ENCODE data around the gene MSRB3. TPM values are rescaled to one million over a fixed set of nuclear protein-coding genes. Genes with fewer than 3 reads are reported as not detected.

The MSRB3 gene
- total RNA-seq, 1 donor from 2014 or later: not detected

DNA sequence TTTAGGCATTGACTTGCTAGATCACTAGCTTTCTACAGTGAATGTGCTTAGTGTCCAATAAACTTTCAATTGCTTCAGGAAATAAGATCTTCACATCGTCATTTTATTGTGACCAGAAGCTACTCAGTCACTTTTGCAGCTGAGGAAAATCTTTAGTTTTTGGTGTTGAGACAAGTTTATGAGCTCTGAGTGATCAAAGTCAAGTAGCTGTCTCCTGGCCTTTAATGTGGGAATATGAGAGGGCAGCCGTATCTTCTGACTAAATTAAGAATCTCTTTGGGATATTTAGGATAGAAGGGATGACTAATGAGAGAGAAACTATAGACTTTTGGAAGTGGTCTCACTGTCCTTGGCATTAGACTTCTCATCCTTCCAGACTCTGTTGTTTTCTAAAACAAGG lies 21.6 kb downstream of the MSRB3 start:
- ChIA-PET CTCF (interaction anchor here (0.6 kb wide), 1 partner anchor 28 kb away, joined by 3 read pairs; no protein-coding TSS in a partner anchor), POLR2A (no interaction called here)
- Mint-ChIP-seq H3K9me3 (peaks cover 2% of the 10 kb centered on the region), H3K36me3 (ENCODE audit: low read depth) (no peaks in the 10 kb centered on the region), H3K4me1 (peaks cover 1% of the 10 kb centered on the region), H3K27ac (no peak overlapping the region), H3K4me3 (no peak overlapping the region), H3K27me3 (peaks cover 24% of the 10 kb centered on the region)
- intact Hi-C loops (cut with micrococcal nuclease): no loop called here
- ATAC-seq (ENCODE audit: low read depth): no peak
- no peak for TF ChIP-seq CTCF (IDR thresholded peaks at IDR 0.05)
- no peak for DNase-seq

GRCh38 chr12:65300679-65301349 lies 22.3 kb downstream of the MSRB3 start:
- H3K27ac Mint-ChIP-seq: no peak overlapping the region
- peaks cover 1% of the 10 kb centered on the region for H3K4me1 Mint-ChIP-seq
- no peaks in the 10 kb centered on the region for H3K36me3 Mint-ChIP-seq (ENCODE audit: low read depth)
- no peak overlapping the region for H3K4me3 Mint-ChIP-seq
- no peak for ATAC-seq (ENCODE audit: low read depth)
- CTCF ChIA-PET: interaction anchor here (0.6 kb wide), 1 partner anchor 27 kb away, joined by 3 read pairs; no protein-coding TSS in a partner anchor
- POLR2A ChIA-PET: no interaction called here
- intact Hi-C loops (cut with micrococcal nuclease): no loop called here
- no peak for TF ChIP-seq CTCF (IDR thresholded peaks at IDR 0.05)
- peaks cover 2% of the 10 kb centered on the region for H3K9me3 Mint-ChIP-seq
- DNase-seq: no peak
- peaks cover 27% of the 10 kb centered on the region for H3K27me3 Mint-ChIP-seq

GRCh38 chr12:65302891-65303290 lies 24.4 kb downstream of the MSRB3 start:
- no peak overlapping the region for H3K4me3 Mint-ChIP-seq
- ChIA-PET POLR2A (no interaction called here), CTCF (no interaction called here)
- TF ChIP-seq CTCF (IDR thresholded peaks at IDR 0.05): no peak
- intact Hi-C loops (cut with micrococcal nuclease): no loop called here
- peaks cover 6% of the 10 kb centered on the region for H3K4me1 Mint-ChIP-seq
- peaks cover 20% of the 10 kb centered on the region for H3K27me3 Mint-ChIP-seq
- no peaks in the 10 kb centered on the region for H3K9me3 Mint-ChIP-seq
- no peak overlapping the region for H3K27ac Mint-ChIP-seq
- ATAC-seq (ENCODE audit: low read depth) (no peak), DNase-seq (no peak)
- H3K36me3 Mint-ChIP-seq (ENCODE audit: low read depth): no peaks in the 10 kb centered on the region

GRCh38 chr12:65305346-65305950 lies 27.0 kb downstream of the MSRB3 start:
- ChIA-PET CTCF (no interaction called here), POLR2A (no interaction called here)
- H3K36me3 Mint-ChIP-seq (ENCODE audit: low read depth): no peaks in the 10 kb centered on the region
- H3K4me3 Mint-ChIP-seq: no peak overlapping the region
- no peaks in the 10 kb centered on the region for H3K9me3 Mint-ChIP-seq
- H3K4me1 Mint-ChIP-seq: peaks cover 24% of the 10 kb centered on the region
- ATAC-seq (ENCODE audit: low read depth) (no peak), DNase-seq (no peak)
- TF ChIP-seq CTCF (IDR thresholded peaks at IDR 0.05): no peak
- intact Hi-C loops (cut with micrococcal nuclease): loop anchor here (5.0 kb wide), 2 partner anchors 782 to 1102 kb away; no protein-coding TSS in a partner anchor
- peaks cover 20% of the 10 kb centered on the region for H3K27me3 Mint-ChIP-seq
- H3K27ac Mint-ChIP-seq: no peak overlapping the region

DNA sequence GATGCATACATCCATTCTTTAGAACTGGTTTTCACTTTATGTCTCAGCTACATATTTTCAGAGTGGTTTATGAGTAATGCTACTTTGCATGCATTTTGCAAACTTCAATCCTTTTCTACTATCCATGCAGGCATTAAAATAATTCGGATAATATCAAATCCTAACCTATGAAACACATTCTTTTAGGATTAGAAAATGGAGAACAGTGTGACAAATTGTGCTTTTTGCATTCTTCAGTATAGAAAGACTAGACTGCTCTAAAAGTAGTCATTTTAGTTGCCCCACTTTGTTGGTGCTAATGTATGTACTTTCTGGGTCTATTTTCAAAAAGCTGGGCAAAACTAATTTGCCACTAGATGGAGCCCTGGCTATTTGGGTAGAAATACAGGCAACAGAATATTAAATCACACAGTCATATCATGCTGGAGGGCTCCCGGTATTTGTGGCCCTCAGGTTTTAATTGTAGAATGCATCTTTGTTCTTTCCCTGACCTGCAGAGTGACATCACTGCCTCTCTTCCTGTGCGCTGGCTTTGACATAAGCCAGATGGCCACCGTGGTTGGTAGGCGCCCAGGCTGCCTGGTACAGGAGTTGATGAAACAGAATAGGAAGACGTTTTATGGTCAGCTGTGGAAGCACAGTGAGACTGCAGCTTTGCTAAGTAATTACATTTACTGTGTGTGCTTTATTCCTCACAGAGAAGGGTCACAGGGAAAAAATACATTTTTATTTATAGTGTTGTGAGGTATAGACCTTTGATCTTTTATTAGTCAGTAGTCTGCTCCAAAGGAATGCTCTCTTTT lies 28.1 kb downstream of the MSRB3 start:
- peaks cover 24% of the 10 kb centered on the region for H3K4me1 Mint-ChIP-seq
- ATAC-seq (ENCODE audit: low read depth): no peak
- H3K4me3 Mint-ChIP-seq: no peak overlapping the region
- H3K9me3 Mint-ChIP-seq: no peaks in the 10 kb centered on the region
- intact Hi-C loops (cut with micrococcal nuclease): loop anchor here (1.0 to 5.0 kb wide), 4 partner anchors 677 to 1101 kb away; no protein-coding TSS in a partner anchor
- ChIA-PET POLR2A (no interaction called here), CTCF (no interaction called here)
- H3K36me3 Mint-ChIP-seq (ENCODE audit: low read depth): no peaks in the 10 kb centered on the region
- no peak for DNase-seq
- H3K27ac Mint-ChIP-seq: no peak overlapping the region
- H3K27me3 Mint-ChIP-seq: peaks cover 17% of the 10 kb centered on the region
- TF ChIP-seq CTCF (IDR thresholded peaks at IDR 0.05): no peak

Data from activated B cell treated with CpG ODN at 0.5 μM for 24 hours (primary cell).